Heart left ventricle (tissue), 16 donors: Measurements from ENCODE around the gene PPM1M. TPM values are rescaled to one million over a fixed set of nuclear protein-coding genes. Genes with fewer than 3 reads are reported as not detected.
A peak's percentile ranks its signal among the peaks of the same experiment; 100 is the strongest.
"Not testable (repeated sequence)": the region's sequence is repeated elsewhere in the genome, so short reads cannot be mapped to it uniquely, and the experiment has no call there.

Experiments used
- ATAC-seq, 4 donors: fragments of 200-7000 bp; cut with Tn5 transposase; one replicate each; pipeline ENCODE4 v1.9.1; 2020 to 2022; ENCODE audit warnings: moderate library complexity in 4 of 4, mild to moderate bottlenecking in 3 of 4, moderate number of reproducible peaks in 1 of 4
- DNase-seq, 5 donors: peaks; one replicate each; pipeline ENCODE4 v3.0.0-alpha.2; 2020
- H3K27ac ChIP-seq, 12 donors: fragments of 200-600 bp; sonication (generic) in 4 of 12; one replicate each; pipeline versions ENCODE4 v1.5.0 to v1.8.0; 2016 to 2022; ENCODE audit warnings: mild to moderate bottlenecking in 2 of 12
- H3K27me3 ChIP-seq, 9 donors: fragments of 200-600 bp; sonication (generic) in 2 of 9; one replicate each; pipeline versions ENCODE4 v1.5.1 to v1.8.0; 2016 to 2022; ENCODE audit warnings: mild to moderate bottlenecking in 3 of 9
- H3K36me3 ChIP-seq, 9 donors: fragments of 200-600 bp; sonication (generic) in 2 of 9; one replicate each; pipeline versions ENCODE4 v1.5.0 to v1.8.0; 2018 to 2022; ENCODE audit warnings: mild to moderate bottlenecking in 2 of 9
- H3K4me1 ChIP-seq, 12 donors: fragments of 200-600 bp; sonication (generic) in 4 of 12; one replicate each; pipeline versions ENCODE4 v1.5.0 to v1.8.0; 2016 to 2022; ENCODE audit warnings: mild to moderate bottlenecking in 3 of 12
- H3K4me3 ChIP-seq, 12 donors: fragments of 200-600 bp; sonication (generic) in 4 of 12; one replicate each; pipeline versions ENCODE4 v1.5.0 to v1.8.0; 2017 to 2022; ENCODE audit warnings: mild to moderate bottlenecking in 9 of 12, moderate library complexity in 4 of 12
- H3K9me3 ChIP-seq, 12 donors: fragments of 200-600 bp; sonication (generic) in 4 of 12; one replicate each; pipeline versions ENCODE4 v1.5.0 to v1.8.0; 2016 to 2022; ENCODE audit warnings: mild to moderate bottlenecking in 1 of 12
- POLR2A ChIP-seq, 2 donors: fragments of 450-650 bp; IDR thresholded peaks; one replicate each; pipeline ENCODE4 v1.6.1; 2017; ENCODE audit warnings: antibody characterized with exemption in 2 of 2, mild to moderate bottlenecking in 2 of 2, moderate library complexity in 2 of 2
- WGBS, 4 donors: extraction: QIAGEN DNeasy Blood & Tissue Kit in 2 of 4; methylation state at CpG; one replicate each; pipeline versions ENCODE4 v1.1.5 to v1.1.7; 2013 to 2018; 5-methylcytosine and 5-hydroxymethylcytosine counted together
- intact Hi-C, 10 donors: fragments of 100-400 bp; cut with DNase I; formaldehyde crosslinking; loops; one replicate each; pipeline versions ENCODE4 v1.11.1 to v1.14.2; 2022
- polyA plus RNA-seq, 2 donors: library from polyadenylated mRNA; stranded (reverse); fragments of 200-250 nt; gene quantifications; one replicate each; pipeline ENCODE4 v1.2.3, GENCODE V29; 2013
- total RNA-seq, 9 donors: library from RNA; depleted of rRNA in 2 of 9; stranded (reverse); fragments of >200 nt in 2 of 9; fragmentation: NEBNext Ultra II Directional in 3 of 9; extraction: Animal tissue kit (Norgen Biotek cat#: 25700) in 3 of 9; gene quantifications; one replicate each; pipeline versions ENCODE4 v1.1.0 to v1.2.4, GENCODE V29; 2016 to 2023
- TF ChIP-seq, protein P1 (sequence below), 12 donors: fragments of 200-600 bp; sonication (generic) in 4 of 12; IDR thresholded peaks; one replicate each; pipeline versions ENCODE4 v1.5.0 to v1.8.0; 2018 to 2022; ENCODE audit warnings: antibody characterized with exemption in 12 of 12, mild to moderate bottlenecking in 5 of 12
- donor health status: ischemic (EF 13 %, LVEDD 7.1; RV severe dilation, severe dysfunction).
- donor health status: healthy with polysubstance abuse.
- donor health status: DM: no; HTN: yes; CAD: no.
- donor health status: DM: no; HTN: no; CAD: no.
- donor health status: ischemic (EF 25% LVEDD 6.9; RV normal size, moderate dysfunction).
- donor health status: ischemic (EF 25% LVEDD 5.7; RV mildly dilated, moderate dysfunction).
- donor health status: healthy.
- donor health status: DM: yes; HTN: yes; CAD: no.
- donor health status: ischemic (EF 35%, LVEDD 5.7; RV mildly dilated, moderate dysfunction).
- donor health status: nonischemic (EF 11% LVEDD 7.7; RV severe dilation, severe dysfunction).
- donor health status: DM: yes; HTN: yes; CAD: no.
- donor health status: PGD.
- donor health status: ischemic (EF 29% LVEDD 5.4; RV normal size, mild dysfunction).
- donor health status: nonischemic (EF 23%, LVEDD 6.1; RV moderate dilation, normal function).

The PPM1M gene
- total and polyA plus RNA-seq, 11 donors = 5.6 to 30.2 (median 7.3) TPM

DNA sequence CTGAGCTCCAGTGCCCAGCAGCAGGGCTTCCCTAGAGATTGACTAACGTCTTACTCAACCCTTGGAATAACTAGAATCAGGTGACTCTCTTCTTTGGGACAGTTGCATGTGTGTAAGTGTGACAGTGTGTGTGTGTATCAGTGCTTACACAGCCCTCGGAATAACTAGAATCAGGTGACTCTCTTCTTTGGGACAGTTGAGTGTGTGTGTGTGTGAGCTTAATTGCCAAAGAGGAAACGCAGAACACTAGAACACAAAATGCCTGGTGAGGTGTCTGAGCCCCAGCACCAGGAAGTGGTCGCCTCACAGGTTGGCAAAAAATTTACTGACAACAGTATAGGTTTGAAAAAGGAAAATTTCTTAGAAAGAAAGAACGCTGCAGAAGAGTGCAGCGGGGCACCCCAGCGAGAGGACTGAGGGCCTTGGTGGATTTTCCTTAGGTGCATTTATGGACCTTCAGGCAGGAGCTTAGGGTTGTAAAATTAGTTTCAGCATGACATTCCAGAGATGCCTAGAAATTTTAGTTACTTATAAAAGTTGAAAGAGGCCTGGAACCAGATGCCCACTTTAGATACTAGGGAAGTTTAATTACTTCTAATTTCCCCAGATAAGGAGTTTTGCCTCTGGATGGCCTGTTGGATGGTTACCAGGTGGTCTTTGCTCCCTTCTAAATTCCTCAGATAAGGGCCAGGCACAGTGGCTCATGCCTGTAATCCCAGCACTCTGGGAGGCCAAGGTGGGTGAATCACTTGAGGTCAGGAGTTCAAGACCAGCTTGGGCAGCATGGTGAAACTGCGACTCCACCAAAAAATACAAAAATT lies 36.6 kb downstream of the PPM1M start:
- DNase-seq (no peak), ATAC-seq (no peak)
- WGBS, 4 donors = 62 to 71% (median 68%) methylated on average over 8 of the region's 8 CpGs
- Histone ChIP-seq H3K4me1 (peaks cover 0 to 54% (median 23%) of the 10 kb centered on the region in 12 donors), H3K36me3 (peaks cover 0 to 20% (median 7%) of the 10 kb centered on the region in 9 donors), H3K27ac (peak overlapping the region in 2 of 12 donors; percentile 20 to 80), H3K4me3 (no peak overlapping the region), H3K9me3 (no peaks in the 10 kb centered on the region), H3K27me3 (no peaks in the 10 kb centered on the region)
- TF ChIP-seq POLR2A (IDR thresholded peaks at IDR 0.05) = no peak
- TF ChIP-seq, protein P1, sequence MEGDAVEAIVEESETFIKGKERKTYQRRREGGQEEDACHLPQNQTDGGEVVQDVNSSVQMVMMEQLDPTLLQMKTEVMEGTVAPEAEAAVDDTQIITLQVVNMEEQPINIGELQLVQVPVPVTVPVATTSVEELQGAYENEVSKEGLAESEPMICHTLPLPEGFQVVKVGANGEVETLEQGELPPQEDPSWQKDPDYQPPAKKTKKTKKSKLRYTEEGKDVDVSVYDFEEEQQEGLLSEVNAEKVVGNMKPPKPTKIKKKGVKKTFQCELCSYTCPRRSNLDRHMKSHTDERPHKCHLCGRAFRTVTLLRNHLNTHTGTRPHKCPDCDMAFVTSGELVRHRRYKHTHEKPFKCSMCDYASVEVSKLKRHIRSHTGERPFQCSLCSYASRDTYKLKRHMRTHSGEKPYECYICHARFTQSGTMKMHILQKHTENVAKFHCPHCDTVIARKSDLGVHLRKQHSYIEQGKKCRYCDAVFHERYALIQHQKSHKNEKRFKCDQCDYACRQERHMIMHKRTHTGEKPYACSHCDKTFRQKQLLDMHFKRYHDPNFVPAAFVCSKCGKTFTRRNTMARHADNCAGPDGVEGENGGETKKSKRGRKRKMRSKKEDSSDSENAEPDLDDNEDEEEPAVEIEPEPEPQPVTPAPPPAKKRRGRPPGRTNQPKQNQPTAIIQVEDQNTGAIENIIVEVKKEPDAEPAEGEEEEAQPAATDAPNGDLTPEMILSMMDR (IDR thresholded peaks at IDR 0.05) = no peak
- intact Hi-C loops = loop anchor here in 2 of 10 donors (10.0 kb wide), 2 partner anchors 123 to 287 kb away; partner anchors contain the start of gene RPL29 (in 1 of the 2)

DNA sequence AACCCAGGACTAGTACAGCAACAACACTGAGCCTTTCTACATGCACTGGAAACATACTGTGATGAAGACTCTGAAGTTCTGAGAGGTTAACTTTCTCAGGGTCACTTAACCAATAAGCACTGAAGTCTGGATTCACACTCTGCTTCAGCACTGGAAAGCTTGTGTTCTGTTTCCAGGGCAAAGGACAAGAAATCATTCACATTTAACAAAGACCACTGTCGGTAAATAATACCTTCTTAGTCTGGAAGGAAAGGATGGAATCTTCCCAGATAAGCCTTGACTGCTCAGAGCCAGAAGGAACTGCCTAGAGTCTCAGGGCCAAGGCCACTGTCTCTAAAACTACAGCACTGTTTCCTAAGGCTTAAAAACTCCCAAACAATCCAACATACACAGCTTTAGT lies 37.7 kb downstream of the PPM1M start:
- ATAC-seq (no peak), DNase-seq (no peak)
- 55 to 73% (median 65%) methylated on average over 1 of the region's 1 CpG for WGBS, 4 donors
- Histone ChIP-seq H3K36me3 (peaks cover 0 to 20% (median 7%) of the 10 kb centered on the region in 9 donors), H3K4me3 (no peak overlapping the region), H3K27ac (peak overlapping the region in 1 of 12 donors; percentile 80), H3K9me3 (no peaks in the 10 kb centered on the region), H3K4me1 (peaks cover 0 to 57% (median 24%) of the 10 kb centered on the region in 12 donors), H3K27me3 (no peaks in the 10 kb centered on the region)
- intact Hi-C loops = loop anchor here in 2 of 10 donors (10.0 kb wide), 2 partner anchors 121 to 289 kb away; partner anchors contain the start of gene RPL29 (in 1 of the 2)
- TF ChIP-seq POLR2A (IDR thresholded peaks at IDR 0.05) = no peak
- TF ChIP-seq, protein P1 (IDR thresholded peaks at IDR 0.05) = no peak

DNA sequence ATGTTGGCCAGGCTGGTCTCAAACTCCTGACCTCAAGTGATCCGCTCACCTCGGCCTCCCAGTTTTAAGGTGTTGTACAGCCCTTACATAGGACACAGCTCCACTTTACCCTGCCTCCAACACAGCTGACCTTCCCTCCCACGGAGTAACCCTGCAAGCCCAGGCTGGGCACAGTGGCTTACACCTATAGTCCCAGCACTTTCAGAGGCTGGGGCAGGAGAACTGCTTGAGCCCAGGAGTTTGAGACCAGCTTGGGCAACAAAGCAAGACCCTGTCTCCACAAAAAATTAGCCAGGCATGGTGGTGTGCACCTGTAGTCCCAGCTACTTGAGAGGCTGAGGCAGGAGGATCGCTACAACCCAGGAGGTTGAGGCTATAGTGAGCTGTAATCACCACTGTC lies 38.5 kb downstream of the PPM1M start:
- intact Hi-C loops = loop anchor here in 2 of 10 donors (10.0 kb wide), 2 partner anchors 121 to 289 kb away; partner anchors contain the start of gene RPL29 (in 1 of the 2)
- Histone ChIP-seq H3K36me3 (peaks cover 0 to 20% (median 7%) of the 10 kb centered on the region in 9 donors), H3K4me1 (peaks cover 0 to 63% (median 26%) of the 10 kb centered on the region in 12 donors)
- not testable (repeated sequence) for H3K27me3 ChIP-seq, H3K27ac ChIP-seq, H3K4me3 ChIP-seq, DNase-seq, ATAC-seq, H3K9me3 ChIP-seq
- 90 to 98% (median 92%) methylated on average over 4 of the region's 4 CpGs for WGBS, 4 donors

DNA sequence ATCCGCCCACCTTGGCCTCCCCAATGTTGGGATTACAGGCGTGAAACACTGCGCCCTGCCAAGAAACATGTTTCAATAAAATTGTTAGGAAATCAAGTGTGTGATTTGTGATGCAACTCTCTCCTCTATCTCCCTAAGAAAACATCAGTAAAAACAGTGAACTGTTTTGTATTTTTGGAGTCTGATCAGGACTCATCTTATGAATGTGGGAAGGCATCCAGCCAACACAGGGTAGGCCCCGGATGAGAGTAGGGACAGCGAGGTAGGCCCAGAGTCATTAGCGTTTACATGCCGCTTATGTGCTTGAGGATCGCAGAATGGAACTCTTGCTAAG lies 41.2 kb downstream of the PPM1M start:
- TF ChIP-seq, protein P1 (IDR thresholded peaks at IDR 0.05) = no peak
- TF ChIP-seq POLR2A (IDR thresholded peaks at IDR 0.05) = no peak
- Histone ChIP-seq H3K27me3 (no peaks in the 10 kb centered on the region), H3K4me3 (peak overlapping the region in 11 of 12 donors; percentile 55 to 96 (median 85)), H3K4me1 (peaks cover 0 to 43% (median 13%) of the 10 kb centered on the region in 12 donors), H3K27ac (peak overlapping the region in 11 of 12 donors; percentile 93 to 100 (median 99)), H3K9me3 (no peaks in the 10 kb centered on the region), H3K36me3 (peaks cover 0 to 35% (median 9%) of the 10 kb centered on the region in 9 donors)
- intact Hi-C loops = loop anchor here in 3 of 10 donors (5.0 to 10.0 kb wide), 3 partner anchors 54 to 292 kb away; partner anchors contain the start of gene RPL29 (in 1 of the 3)
- 73 to 82% (median 77%) methylated on average over 8 of the region's 8 CpGs for WGBS, 4 donors
- ATAC-seq (peak in 1 of 4 donors; percentile 1), DNase-seq (no peak)
